HepG2 (cell line): ENCODE measurements around the gene MITF. TPM values are rescaled to one million over a fixed set of nuclear protein-coding genes. Genes with fewer than 3 reads are reported as not detected.

Experiments
- ATAC-seq: fragments of 200-7000 bp; cut with Tn5 transposase; 3 replicates; pipeline ENCODE4 v1.9.1; 2020; ENCODE audit warnings: mild to moderate bottlenecking, moderate library complexity
- BruUV-seq: library from RNA; stranded (reverse); fragments of 400-500 nt; replicated peaks from 2 replicates; lab custom pipeline; 2021; lab: Mats Ljungman, UMichigan
- CTCF ChIA-PET: fragments of 300-600 bp; formaldehyde crosslinking; extraction: SDS; loops from one replicate; lab custom pipeline; 2021; ENCODE audit warnings: low total read pairs, inconsistent platforms, low intra/inter-chr PET ratio; lab: Yijun Ruan, JAX
- POLR2A ChIA-PET: fragments of 350-600 bp; sonication (Branson Sonifier 250); formaldehyde crosslinking; loops from one replicate; lab custom pipeline; 2020; ENCODE audit warnings: antibody characterized with exemption, inconsistent platforms; lab: Yijun Ruan, JAX
- DNase-seq: peaks from one replicate; pipeline ENCODE4 v3.0.0-alpha.2; 2015; ENCODE audit warnings: low spot score
- FAIRE-seq: peaks from 3 replicates; lab custom pipeline; 2011; peaks lifted over from hg19 to GRCh38; lab: Jason Lieb, UNC
- H2AFZ ChIP-seq: one replicate; pipeline ENCODE4 v1.6.1; 2011; ENCODE audit warnings: low read length, inconsistent platforms
- H3K27ac ChIP-seq: fragments of 300-600 bp; 3 replicates; pipeline ENCODE4 v1.8.0; 2011; ENCODE audit warnings: mixed run types, mild to moderate bottlenecking, mixed read lengths, low read length, inconsistent platforms; ENCODE audit not compliant: insufficient read depth; ENCODE audit errors: extremely low read length
- H3K27me3 ChIP-seq, 2 experiments: fragments of 200-600 bp in 1 of 2; 2 replicates in 1 of 2; 3 replicates in 1 of 2; pipeline versions ENCODE4 v1.6.0 to v1.8.0; 2011; ENCODE audit warnings: low read length in 2 of 2, mild to moderate bottlenecking in 2 of 2, moderate library complexity in 2 of 2, inconsistent platforms in 1 of 2; ENCODE audit not compliant: insufficient read depth in 2 of 2, control insufficient read depth in 1 of 2
- H3K36me3 ChIP-seq, 2 experiments: fragments of 200-600 bp in 1 of 2; replicated peaks in 1 of 2; 2 replicates in 1 of 2; 3 replicates in 1 of 2; pipeline versions ENCODE4 v1.5.1 to v1.8.0; 2011; ENCODE audit warnings: low read length in 2 of 2, inconsistent platforms in 1 of 2; ENCODE audit not compliant: insufficient read depth in 2 of 2, control insufficient read depth in 1 of 2
- H3K4me1 ChIP-seq: 2 replicates; pipeline ENCODE4 v1.5.1; 2012; ENCODE audit warnings: low read length, inconsistent platforms; ENCODE audit not compliant: insufficient read depth
- H3K4me2 ChIP-seq: 2 replicates; pipeline ENCODE4 v1.6.0; 2011; ENCODE audit warnings: low read depth, low read length, inconsistent platforms
- H3K4me3 ChIP-seq, 3 experiments: fragments of 200-600 bp in 1 of 3; sonication (generic), shearing (Covaris generic) in 1 of 3; replicated peaks in 1 of 3; 2 replicates each; pipeline ENCODE4 v1.5.1; 2011 to 2016; ENCODE audit warnings: low read length in 3 of 3, inconsistent platforms in 2 of 3, low read depth in 2 of 3, mild to moderate bottlenecking in 2 of 3, control low read depth in 1 of 3, mixed read lengths in 1 of 3; ENCODE audit not compliant: insufficient read depth in 1 of 3
- H3K79me2 ChIP-seq: one replicate; pipeline ENCODE4 v1.6.1; 2011; ENCODE audit warnings: low read length, inconsistent platforms; ENCODE audit not compliant: insufficient read depth
- H3K9ac ChIP-seq: 2 replicates; pipeline ENCODE4 v1.6.0; 2011; ENCODE audit warnings: mild to moderate bottlenecking, low read depth, low read length, inconsistent platforms; ENCODE audit not compliant: insufficient read depth
- H3K9me3 ChIP-seq: 2 replicates; pipeline ENCODE4 v1.5.1; 2012; ENCODE audit warnings: mild to moderate bottlenecking, low read length
- H4K20me1 ChIP-seq: 2 replicates; pipeline ENCODE4 v1.6.0; 2011; ENCODE audit warnings: inconsistent platforms, mild to moderate bottlenecking, low read length, moderate library complexity; ENCODE audit not compliant: insufficient read depth
- DPF2 ChIP-seq: sonication (generic); formaldehyde crosslinking; IDR thresholded peaks from 2 replicates; pipeline ENCODE4 v1.4.0; 2020; ENCODE audit warnings: mild to moderate bottlenecking, low read depth, missing genetic modification reagents, borderline replicate concordance
- NKX3-1 ChIP-seq: sonication (generic); formaldehyde crosslinking; IDR thresholded peaks from 2 replicates; pipeline ENCODE4 v1.5.0; 2020; ENCODE audit warnings: missing genetic modification reagents
- ZNF383 ChIP-seq: sonication (generic); formaldehyde crosslinking; IDR thresholded peaks from 2 replicates; pipeline ENCODE4 v1.4.0; 2020; ENCODE audit warnings: missing genetic modification reagents, mild to moderate bottlenecking, borderline replicate concordance
- ZSCAN22 ChIP-seq: sonication (generic); formaldehyde crosslinking; IDR thresholded peaks from 2 replicates; pipeline ENCODE4 v1.4.0; 2020; ENCODE audit warnings: mild to moderate bottlenecking, missing genetic modification reagents
- WGBS: methylation state at CpG from one replicate; pipeline ENCODE4 v1.1.6; 2017; ENCODE audit warnings: low lambda C conversion rate; 5-methylcytosine and 5-hydroxymethylcytosine counted together
- in situ Hi-C: cut with HindIII; loops from 2 replicates; pipeline ENCODE4 v1.10.0; 2017; ENCODE audit warnings: low pct_unique_long_range_greater_than_20kb; ENCODE audit not compliant: extremely low pct_ligation_motif_present
- intact Hi-C: fragments of 100-400 bp; cut with micrococcal nuclease; formaldehyde crosslinking; loops from one replicate; pipeline ENCODE4 v1.10.0; 2022; ENCODE audit not compliant: unreplicated experiment
- polyA plus RNA-seq, 8 experiments: library from polyadenylated mRNA; depleted of rRNA in 3 of 8; stranded (reverse) in 7 of 8; unstranded in 1 of 8; fragments of >200 nt; fragmentation: Illumina TruSeq in 4 of 8; extraction: Trizol in 4 of 8; gene quantifications; 2 replicates each; pipeline versions ENCODE4 v1.2.1 to v1.2.3, GENCODE V29; 2011 to 2016; ENCODE audit warnings: low read depth in 4 of 8, missing spikeins in 1 of 8, mixed read lengths in 1 of 8; ENCODE audit not compliant: insufficient read depth in 1 of 8
- total RNA-seq, 5 experiments: library from RNA; depleted of rRNA; stranded (reverse); fragments of >200 nt; fragmentation: Illumina TruSeq; extraction: Trizol; gene quantifications; 2 replicates each; pipeline ENCODE4 v1.2.3, GENCODE V29; 2016; ENCODE audit warnings: low read depth in 1 of 5
- TF ChIP-seq, protein P1 (sequence below): sonication (generic); formaldehyde crosslinking; IDR thresholded peaks from 2 replicates; pipeline ENCODE4 v1.4.0; 2020; ENCODE audit warnings: mild to moderate bottlenecking, missing genetic modification reagents
- TF ChIP-seq, protein P2 (sequence below): sonication (generic); formaldehyde crosslinking; IDR thresholded peaks from 2 replicates; pipeline ENCODE4 v1.9.0; 2021; ENCODE audit warnings: mild to moderate bottlenecking, missing genetic modification reagents

MITF gene
- total and polyA plus RNA-seq, 2 of the 13 experiments (the other 11 are each of a cell fraction or from before 2014, with no cell fraction given) = 0.12 to 0.38 TPM

DNA sequence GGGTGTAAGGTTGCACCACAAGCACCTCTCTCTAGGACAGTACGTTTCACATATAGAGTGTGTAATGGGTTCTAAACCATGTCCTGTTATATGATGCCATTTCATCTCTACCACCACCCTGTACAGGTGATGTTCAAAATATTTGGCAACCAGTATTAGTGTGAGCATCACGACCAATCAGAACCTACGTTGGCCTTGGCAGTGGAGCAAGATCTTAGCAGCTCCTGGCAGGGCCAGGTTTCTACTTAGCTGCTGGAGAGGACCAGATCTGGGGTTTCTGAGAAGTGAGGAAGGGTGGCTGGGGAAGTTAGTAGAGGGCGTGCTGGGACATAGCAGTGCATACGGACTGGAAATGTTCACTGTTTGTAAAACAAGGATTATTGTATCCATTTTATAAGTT, 23.1 kb upstream of the MITF start (continued):
- TF ChIP-seq, protein P1, sequence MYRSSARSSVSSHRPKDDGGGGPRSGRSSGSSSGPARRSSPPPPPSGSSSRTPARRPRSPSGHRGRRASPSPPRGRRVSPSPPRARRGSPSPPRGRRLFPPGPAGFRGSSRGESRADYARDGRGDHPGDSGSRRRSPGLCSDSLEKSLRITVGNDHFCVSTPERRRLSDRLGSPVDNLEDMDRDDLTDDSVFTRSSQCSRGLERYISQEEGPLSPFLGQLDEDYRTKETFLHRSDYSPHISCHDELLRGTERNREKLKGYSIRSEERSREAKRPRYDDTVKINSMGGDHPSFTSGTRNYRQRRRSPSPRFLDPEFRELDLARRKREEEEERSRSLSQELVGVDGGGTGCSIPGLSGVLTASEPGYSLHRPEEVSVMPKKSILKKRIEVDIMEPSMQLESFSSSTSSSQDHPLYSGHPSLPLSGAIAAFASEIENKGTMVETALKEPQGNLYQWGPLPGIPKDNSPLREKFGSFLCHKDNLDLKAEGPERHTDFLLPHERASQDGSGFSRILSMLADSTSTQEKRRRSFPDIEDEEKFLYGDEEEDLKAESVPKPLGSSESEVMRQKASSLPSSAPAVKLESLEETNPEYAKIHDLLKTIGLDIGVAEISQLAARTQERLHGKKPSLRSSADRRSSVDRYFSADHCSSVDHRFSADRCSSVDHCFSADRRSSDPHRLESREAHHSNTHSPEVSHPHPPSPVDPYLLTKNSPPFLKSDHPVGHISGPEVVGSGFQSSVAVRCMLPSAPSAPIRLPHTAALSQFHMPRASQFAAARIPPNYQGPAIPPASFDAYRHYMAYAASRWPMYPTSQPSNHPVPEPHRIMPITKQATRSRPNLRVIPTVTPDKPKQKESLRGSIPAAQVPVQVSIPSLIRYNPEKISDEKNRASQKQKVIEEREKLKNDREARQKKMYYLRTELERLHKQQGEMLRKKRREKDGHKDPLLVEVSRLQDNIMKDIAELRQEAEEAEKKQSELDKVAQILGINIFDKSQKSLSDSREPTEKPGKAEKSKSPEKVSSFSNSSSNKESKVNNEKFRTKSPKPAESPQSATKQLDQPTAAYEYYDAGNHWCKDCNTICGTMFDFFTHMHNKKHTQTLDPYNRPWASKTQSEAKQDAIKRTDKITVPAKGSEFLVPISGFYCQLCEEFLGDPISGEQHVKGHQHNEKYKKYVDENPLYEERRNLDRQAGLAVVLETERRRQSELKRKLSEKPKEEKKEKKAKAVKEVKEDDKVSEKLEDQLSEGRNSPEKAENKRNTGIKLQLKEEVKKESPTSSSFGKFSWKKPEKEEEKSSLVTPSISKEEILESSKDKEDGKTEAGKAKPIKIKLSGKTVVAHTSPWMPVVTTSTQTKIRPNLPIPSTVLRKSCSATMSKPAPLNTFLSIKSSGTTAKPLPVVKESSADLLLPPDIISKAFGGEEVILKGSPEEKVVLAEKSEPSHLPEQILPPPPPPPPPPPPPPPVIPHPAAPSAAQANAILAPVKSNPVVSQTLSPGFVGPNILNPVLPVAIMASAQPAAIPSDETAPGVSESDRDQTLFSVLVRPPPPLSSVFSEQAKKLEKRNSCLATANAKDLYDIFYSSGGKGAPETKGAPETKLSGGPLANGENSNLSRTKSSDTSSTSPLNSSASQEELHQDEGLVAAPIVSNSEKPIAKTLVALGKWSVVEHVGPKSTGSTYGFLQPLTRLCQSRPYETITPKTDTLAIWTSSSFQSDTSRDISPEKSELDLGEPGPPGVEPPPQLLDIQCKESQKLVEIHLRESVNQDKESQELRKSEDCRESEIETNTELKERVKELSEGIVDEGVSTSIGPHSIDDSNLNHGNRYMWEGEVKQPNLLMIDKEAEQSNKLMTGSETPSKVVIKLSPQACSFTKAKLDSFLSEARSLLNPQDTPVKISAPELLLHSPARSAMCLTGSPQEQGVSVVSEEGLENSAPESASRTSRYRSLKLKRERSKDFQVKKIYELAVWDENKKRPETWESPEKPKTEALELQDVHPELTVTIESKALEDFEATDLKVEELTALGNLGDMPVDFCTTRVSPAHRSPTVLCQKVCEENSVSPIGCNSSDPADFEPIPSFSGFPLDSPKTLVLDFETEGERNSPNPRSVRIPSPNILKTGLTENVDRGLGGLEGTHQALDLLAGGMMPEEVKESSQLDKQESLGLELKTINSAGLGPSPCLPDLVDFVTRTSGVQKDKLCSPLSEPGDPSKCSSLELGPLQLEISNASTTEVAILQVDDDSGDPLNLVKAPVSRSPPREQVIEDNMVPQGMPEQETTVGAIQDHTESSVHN (CRISPR knock-in tag) = no peak
- TF ChIP-seq DPF2 (CRISPR knock-in tag) = no peak
- TF ChIP-seq NKX3-1 = no peak

DNA sequence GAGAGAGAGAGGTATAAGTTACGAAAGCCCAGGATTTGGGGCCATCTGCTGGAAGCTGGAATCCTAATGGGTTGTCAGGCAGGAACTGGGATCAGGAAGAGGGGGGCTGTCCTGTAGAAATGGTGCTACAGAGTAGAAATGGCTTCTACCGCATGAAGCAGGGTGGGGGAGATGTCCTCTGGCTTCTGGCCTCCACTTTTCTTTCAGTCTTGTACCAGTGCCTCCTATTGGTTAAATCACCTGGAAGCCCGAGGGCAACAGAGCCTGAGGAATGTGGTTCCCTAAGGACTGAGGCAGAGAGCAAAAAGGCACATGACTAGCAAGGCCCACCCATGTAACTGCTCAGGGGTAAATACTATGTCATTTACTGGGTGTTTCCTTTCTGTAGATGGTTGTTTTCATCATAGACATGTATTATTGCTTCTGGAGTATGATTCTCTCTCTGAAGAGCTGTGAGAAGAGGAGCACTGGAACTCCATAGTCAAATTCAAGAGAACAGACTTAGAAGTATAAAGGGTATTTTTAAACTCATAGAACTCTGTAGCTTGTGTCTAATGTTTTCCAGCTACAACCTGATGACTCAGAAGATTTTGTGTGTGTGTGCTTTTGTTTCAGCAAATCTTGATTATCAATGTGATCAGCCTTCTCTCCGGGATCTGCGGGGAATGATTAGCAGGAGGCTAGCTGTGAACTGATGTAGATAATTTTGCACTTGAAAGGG, 20.2 kb upstream of the MITF start:
- Histone ChIP-seq H3K4me3 (no peak overlapping the region), H3K36me3 (no peaks in the 10 kb centered on the region), H3K4me1 (no peaks in the 10 kb centered on the region), H3K4me2 (no peak overlapping the region), H3K27me3 (no peaks in the 10 kb centered on the region; a peak in 2 of 5 replicates), H4K20me1 (no peaks in the 10 kb centered on the region), H3K9ac (no peak overlapping the region), H3K27ac (no peak overlapping the region), H3K79me2 (no peaks in the 10 kb centered on the region), H3K9me3 (no peaks in the 10 kb centered on the region), H2AFZ (no peak overlapping the region)
- ChIA-PET POLR2A (no interaction called here), CTCF (no interaction called here)
- in situ Hi-C loops (no loop called here), intact Hi-C loops (no loop called here)
- 20% methylated on average over 5 of the region's 5 CpGs for WGBS
- DNase-seq = no peak
- no peak for FAIRE-seq
- no peak for ATAC-seq
- BruUV-seq = no TSS peak
- TF ChIP-seq, protein P2, sequence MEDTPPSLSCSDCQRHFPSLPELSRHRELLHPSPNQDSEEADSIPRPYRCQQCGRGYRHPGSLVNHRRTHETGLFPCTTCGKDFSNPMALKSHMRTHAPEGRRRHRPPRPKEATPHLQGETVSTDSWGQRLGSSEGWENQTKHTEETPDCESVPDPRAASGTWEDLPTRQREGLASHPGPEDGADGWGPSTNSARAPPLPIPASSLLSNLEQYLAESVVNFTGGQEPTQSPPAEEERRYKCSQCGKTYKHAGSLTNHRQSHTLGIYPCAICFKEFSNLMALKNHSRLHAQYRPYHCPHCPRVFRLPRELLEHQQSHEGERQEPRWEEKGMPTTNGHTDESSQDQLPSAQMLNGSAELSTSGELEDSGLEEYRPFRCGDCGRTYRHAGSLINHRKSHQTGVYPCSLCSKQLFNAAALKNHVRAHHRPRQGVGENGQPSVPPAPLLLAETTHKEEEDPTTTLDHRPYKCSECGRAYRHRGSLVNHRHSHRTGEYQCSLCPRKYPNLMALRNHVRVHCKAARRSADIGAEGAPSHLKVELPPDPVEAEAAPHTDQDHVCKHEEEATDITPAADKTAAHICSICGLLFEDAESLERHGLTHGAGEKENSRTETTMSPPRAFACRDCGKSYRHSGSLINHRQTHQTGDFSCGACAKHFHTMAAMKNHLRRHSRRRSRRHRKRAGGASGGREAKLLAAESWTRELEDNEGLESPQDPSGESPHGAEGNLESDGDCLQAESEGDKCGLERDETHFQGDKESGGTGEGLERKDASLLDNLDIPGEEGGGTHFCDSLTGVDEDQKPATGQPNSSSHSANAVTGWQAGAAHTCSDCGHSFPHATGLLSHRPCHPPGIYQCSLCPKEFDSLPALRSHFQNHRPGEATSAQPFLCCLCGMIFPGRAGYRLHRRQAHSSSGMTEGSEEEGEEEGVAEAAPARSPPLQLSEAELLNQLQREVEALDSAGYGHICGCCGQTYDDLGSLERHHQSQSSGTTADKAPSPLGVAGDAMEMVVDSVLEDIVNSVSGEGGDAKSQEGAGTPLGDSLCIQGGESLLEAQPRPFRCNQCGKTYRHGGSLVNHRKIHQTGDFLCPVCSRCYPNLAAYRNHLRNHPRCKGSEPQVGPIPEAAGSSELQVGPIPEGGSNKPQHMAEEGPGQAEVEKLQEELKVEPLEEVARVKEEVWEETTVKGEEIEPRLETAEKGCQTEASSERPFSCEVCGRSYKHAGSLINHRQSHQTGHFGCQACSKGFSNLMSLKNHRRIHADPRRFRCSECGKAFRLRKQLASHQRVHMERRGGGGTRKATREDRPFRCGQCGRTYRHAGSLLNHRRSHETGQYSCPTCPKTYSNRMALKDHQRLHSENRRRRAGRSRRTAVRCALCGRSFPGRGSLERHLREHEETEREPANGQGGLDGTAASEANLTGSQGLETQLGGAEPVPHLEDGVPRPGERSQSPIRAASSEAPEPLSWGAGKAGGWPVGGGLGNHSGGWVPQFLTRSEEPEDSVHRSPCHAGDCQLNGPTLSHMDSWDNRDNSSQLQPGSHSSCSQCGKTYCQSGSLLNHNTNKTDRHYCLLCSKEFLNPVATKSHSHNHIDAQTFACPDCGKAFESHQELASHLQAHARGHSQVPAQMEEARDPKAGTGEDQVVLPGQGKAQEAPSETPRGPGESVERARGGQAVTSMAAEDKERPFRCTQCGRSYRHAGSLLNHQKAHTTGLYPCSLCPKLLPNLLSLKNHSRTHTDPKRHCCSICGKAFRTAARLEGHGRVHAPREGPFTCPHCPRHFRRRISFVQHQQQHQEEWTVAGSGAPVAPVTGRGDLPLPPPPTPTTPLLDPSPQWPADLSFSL (CRISPR knock-in tag) = no peak
- TF ChIP-seq ZNF383 (CRISPR knock-in tag) (no peak), ZSCAN22 (no peak)
